HL-60 (cell line): ENCODE measurements around the gene HMCN1.

Experiments
- DNase-seq, 2 experiments: peaks; one replicate each; pipeline ENCODE4 v3.0.0-alpha.2; 2010 to 2020; ENCODE audit warnings: low read depth in 1 of 2, low spot score in 1 of 2
- H3K27ac ChIP-seq: fragments of 250-450 bp; sonication (Bioruptor Pico); replicated peaks from 2 replicates; pipeline ENCODE4 v1.5.1; 2020; ENCODE audit warnings: mild to moderate bottlenecking, moderate library complexity
- H3K27me3 ChIP-seq: fragments of 250-450 bp; sonication (Bioruptor Pico); 2 replicates; pipeline ENCODE4 v1.5.1; 2021; ENCODE audit warnings: mild to moderate bottlenecking, moderate library complexity; ENCODE audit not compliant: insufficient read depth, poor library complexity, severe bottlenecking
- H3K4me3 ChIP-seq: replicated peaks from 2 replicates; pipeline ENCODE4 v1.5.1; 2011; ENCODE audit warnings: mild to moderate bottlenecking, control low read depth, low read length; ENCODE audit not compliant: insufficient read depth
- CTCF ChIP-seq: IDR thresholded peaks from one replicate; pipeline ENCODE4 v1.5.1; 2011; ENCODE audit warnings: low read length, control low read depth, inconsistent platforms; ENCODE audit not compliant: insufficient read depth
- GABPA ChIP-seq: IDR thresholded peaks from 2 replicates; pipeline ENCODE4 v1.6.1; 2012; ENCODE audit warnings: low read depth
- POLR2AphosphoS5 ChIP-seq: IDR thresholded peaks from 2 replicates; pipeline ENCODE4 v1.6.1; 2012; ENCODE audit warnings: low read depth
- REST ChIP-seq: IDR thresholded peaks from 2 replicates; pipeline ENCODE4 v1.6.1; 2012; ENCODE audit warnings: low read depth; ENCODE audit not compliant: insufficient replicate concordance
- SPI1 ChIP-seq: IDR thresholded peaks from 2 replicates; pipeline ENCODE4 v1.6.1; 2012; ENCODE audit warnings: low read depth, mild to moderate bottlenecking, borderline replicate concordance

HMCN1 gene

GRCh38 chr1:186202776-186203175, 468.6 kb downstream of the HMCN1 start:
- TF ChIP-seq REST: no peak
- no peak for TF ChIP-seq SPI1
- TF ChIP-seq CTCF: no peak
- no peak for TF ChIP-seq POLR2AphosphoS5
- TF ChIP-seq GABPA: no peak
- no peak overlapping the region for H3K27ac ChIP-seq
- H3K27me3 ChIP-seq: no peaks in the 10 kb centered on the region
- no peak for DNase-seq
- H3K4me3 ChIP-seq: no peak overlapping the region

GRCh38 chr1:186206048-186206570, 471.9 kb downstream of the HMCN1 start:
- H3K4me3 ChIP-seq: no peak overlapping the region
- no peaks in the 10 kb centered on the region for H3K27me3 ChIP-seq
- no peak for DNase-seq
- TF ChIP-seq POLR2AphosphoS5: no peak
- no peak overlapping the region for H3K27ac ChIP-seq

- TF ChIP-seq SPI1 (no peak), POLR2AphosphoS5 (no peak), CTCF (no peak), GABPA (no peak), REST (no peak)
- Histone ChIP-seq H3K27me3 (no peaks in the 10 kb centered on the region), H3K4me3 (no peak overlapping the region), H3K27ac (no peak overlapping the region)
- no peak for DNase-seq
Observed at GRCh38 chr1:186207391-186208085, 473.3 kb downstream of the HMCN1 start.

GRCh38 chr1:186208405-186209129, 474.4 kb downstream of the HMCN1 start:
- DNase-seq: no peak
- TF ChIP-seq SPI1 (no peak), GABPA (no peak), POLR2AphosphoS5 (no peak), CTCF (no peak), REST (no peak)
- no peak overlapping the region for H3K27ac ChIP-seq
- no peaks in the 10 kb centered on the region for H3K27me3 ChIP-seq
- no peak overlapping the region for H3K4me3 ChIP-seq
